Stimulated activated CD4-positive, alpha-beta T cell treated with anti-CD3 and anti-CD28 coated beads, Interleukin-12 subunit alpha, Interleukin-12 subunit beta, amount 100 ng/mL, for 48 hours (primary cell): Measurements from ENCODE around the gene NCS1.

Source experiments
- DNase-seq, 3 donors: peaks; one replicate each; pipeline ENCODE4 v3.0.0-alpha.2; 2020; ENCODE audit warnings: low read depth in 2 of 3, low spot score in 1 of 3

Gene NCS1

GRCh38 chr9:130172161-130172857, at the start of gene NCS1:
Gene NCS1 (plus strand): TSS chr9:130172404. CDS start chr9:130172664, 260 bp downstream.
- DNase-seq: peak in 2 of 3 donors; percentile 26 to 51

- DNase-seq: no peak
These were observed 49.7 kb upstream of the NCS1 start for GRCh38 chr9:130122456-130122855.

GRCh38 chr9:130124085-130124860, 47.9 kb upstream of the NCS1 start:
- DNase-seq: no peak

- no peak for DNase-seq
These were observed 45.3 kb upstream of the NCS1 start for GRCh38 chr9:130126721-130127433.

GRCh38 chr9:130128251-130128650, 44.0 kb upstream of the NCS1 start:
- DNase-seq: peak; percentile 42 to 50 (median 48)

GRCh38 chr9:130128733-130129431, 43.3 kb upstream of the NCS1 start:
- DNase-seq: peak in 2 of 3 donors; percentile 43 to 44

- no peak for DNase-seq
These were observed 42.7 kb upstream of the NCS1 start for GRCh38 chr9:130129432-130130061.

GRCh38 chr9:130132746-130133145, 39.5 kb upstream of the NCS1 start:
- no peak for DNase-seq

- DNase-seq: no peak
These were observed 35.0 kb upstream of the NCS1 start for GRCh38 chr9:130137081-130137640.

- DNase-seq: no peak
These were observed 34.5 kb upstream of the NCS1 start for GRCh38 chr9:130137641-130138081.

- no peak for DNase-seq
These were observed 34.0 kb upstream of the NCS1 start for GRCh38 chr9:130138171-130138653.

- DNase-seq: no peak
These were observed 33.4 kb upstream of the NCS1 start for GRCh38 chr9:130138791-130139190.

GRCh38 chr9:130139251-130139650, 33.0 kb upstream of the NCS1 start:
- no peak for DNase-seq

GRCh38 chr9:130140706-130141105, 31.5 kb upstream of the NCS1 start:
- DNase-seq: peak in 2 of 3 donors; percentile 36 to 37

GRCh38 chr9:130142056-130142455, 30.1 kb upstream of the NCS1 start:
- no peak for DNase-seq

- no peak for DNase-seq
These were observed 29.6 kb upstream of the NCS1 start for GRCh38 chr9:130142641-130143040.

GRCh38 chr9:130143279-130143893, 28.8 kb upstream of the NCS1 start:
- no peak for DNase-seq

GRCh38 chr9:130143958-130144366, 28.2 kb upstream of the NCS1 start:
- DNase-seq: no peak

GRCh38 chr9:130144703-130145102, 27.5 kb upstream of the NCS1 start:
- DNase-seq: no peak

GRCh38 chr9:130145658-130146057, 26.5 kb upstream of the NCS1 start:
- no peak for DNase-seq
